SH-SY5Y (cell line): ENCODE results near the gene SCN2B.

Source experiments
- GATA2 ChIP-seq: IDR thresholded peaks from 2 replicates; pipeline ENCODE4 v1.6.1; 2011; ENCODE audit warnings: mild to moderate bottlenecking, low read depth, low read length
- GATA3 ChIP-seq: IDR thresholded peaks from 2 replicates; pipeline ENCODE4 v1.6.1; 2011; ENCODE audit warnings: low read depth, mild to moderate bottlenecking, low read length, moderate library complexity

- TF ChIP-seq GATA2 (no peak), GATA3 (no peak)
Observed at GRCh38 chr11:118153516-118153915, 22.9 kb downstream of the SCN2B start.
